Measurements from ENCODE around the gene HMCN1.
"Not testable (repeated sequence)": the region's sequence is repeated elsewhere in the genome, so short reads cannot be mapped to it uniquely, and the experiment has no call there.

The HMCN1 gene

DNA sequence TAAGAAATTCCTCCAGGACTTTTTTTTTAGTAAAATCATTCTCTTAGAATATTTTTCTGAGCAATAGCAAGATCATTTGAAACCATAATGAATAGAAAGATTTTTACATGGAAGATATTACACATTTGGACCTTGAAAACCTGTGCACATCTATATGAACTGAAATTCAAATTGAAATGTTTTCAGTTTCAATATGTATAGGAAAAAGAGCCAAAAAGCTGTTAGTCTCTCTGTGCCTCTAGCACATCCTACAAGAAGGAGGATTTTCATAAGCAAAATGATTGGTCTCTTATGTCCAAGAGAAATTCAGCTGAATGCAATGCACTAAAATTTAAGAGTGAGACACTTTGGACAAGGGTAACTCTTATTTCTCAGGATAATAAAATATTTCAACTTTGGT is 8.2 kb downstream of the HMCN1 start:
- no peak for FAIRE-seq

- no peak for FAIRE-seq
Measured at GRCh38 chr1:185745165-185745564, 11.0 kb downstream of the HMCN1 start.

GRCh38 chr1:185759061-185759460 is 24.9 kb downstream of the HMCN1 start:
- no peak for FAIRE-seq

- no peak for FAIRE-seq
Measured at GRCh38 chr1:185761841-185762240, 27.6 kb downstream of the HMCN1 start.

DNA sequence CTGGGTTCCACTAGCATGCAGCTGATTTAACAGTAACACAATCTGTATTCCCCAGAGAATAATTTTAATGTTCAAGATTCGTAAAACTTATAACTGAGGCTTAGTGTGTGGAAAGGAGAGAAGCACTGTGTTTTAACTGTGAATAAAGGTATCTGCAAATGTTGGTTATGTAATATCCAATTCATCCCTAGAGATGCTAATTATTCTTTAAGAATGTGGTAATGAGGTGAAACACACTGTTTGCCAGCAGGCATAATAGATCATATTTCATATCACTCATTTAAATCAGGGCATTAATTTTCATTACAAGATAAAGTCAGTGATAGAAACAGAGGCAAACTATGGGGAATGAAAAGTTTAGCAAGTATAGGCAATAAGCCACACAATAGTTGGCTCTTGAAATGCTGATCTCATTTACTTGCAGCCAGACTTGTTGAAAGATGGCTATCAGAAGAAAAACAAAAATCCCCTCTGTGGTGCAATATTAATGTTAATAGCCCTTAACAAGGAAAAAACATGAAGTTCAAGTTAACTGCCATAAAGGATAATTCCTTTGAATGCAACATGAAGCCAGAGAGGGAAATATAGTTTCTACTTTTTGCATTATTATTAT is 33.4 kb downstream of the HMCN1 start:
- FAIRE-seq: no peak

GRCh38 chr1:185768371-185768770 is 34.2 kb downstream of the HMCN1 start:
- no peak for FAIRE-seq

DNA sequence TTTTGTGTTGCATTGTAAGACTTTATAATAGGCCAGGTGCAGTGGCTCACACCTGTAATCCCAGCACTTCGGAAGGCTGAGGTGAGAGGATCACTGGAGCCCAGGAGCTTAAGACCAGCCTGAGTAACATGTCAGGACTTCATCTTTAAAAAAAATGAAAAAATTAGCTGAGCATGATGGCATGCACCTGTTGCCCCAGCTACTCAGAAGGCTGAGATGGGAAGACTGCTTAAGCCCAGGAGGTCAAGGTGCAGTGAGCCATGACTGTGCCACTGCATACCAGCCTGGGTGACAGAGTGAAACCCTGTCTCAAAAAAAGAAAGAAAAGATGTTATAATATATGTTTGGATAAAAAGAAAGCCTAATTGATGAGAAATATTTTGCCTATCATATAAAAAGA is 34.9 kb downstream of the HMCN1 start:
- FAIRE-seq: no peak

DNA sequence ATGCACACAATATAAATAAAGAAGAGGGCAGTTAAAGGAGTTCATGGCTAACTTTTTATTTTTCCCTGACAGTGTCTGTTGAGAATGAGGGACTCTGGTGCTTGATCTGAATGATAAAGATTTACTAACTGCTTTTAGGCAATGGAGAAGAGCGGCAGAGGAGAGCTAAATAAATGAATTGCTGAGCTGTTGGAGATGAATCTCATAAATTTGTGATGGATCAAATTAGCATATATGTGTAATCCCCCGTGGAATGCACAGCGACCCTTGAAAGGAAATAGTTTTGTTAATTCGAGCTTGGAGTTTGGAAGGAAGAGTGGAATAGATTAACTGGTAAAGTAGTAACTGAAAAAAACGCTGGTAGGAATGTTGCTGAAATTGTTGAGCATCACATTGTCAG is 40.2 kb downstream of the HMCN1 start:
- no peak for FAIRE-seq

DNA sequence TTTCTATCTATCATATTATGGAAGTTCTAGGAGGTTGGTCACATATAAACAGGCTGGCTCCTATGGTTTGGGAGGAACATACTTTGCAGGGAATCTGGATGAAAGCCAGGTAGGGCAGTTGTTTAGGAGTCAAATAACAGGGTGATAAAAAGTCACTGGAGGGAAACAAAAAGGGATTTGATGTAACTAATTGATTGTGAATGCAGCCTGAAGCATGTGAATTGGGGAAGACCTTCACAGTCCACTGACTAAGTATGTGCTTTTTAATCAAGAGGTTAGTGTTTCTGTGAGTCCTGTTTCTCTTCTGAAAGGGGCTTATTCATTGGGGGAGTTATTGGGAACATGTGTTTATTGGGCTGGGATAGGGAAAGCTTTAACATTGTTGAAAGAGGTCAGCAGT is 41.3 kb downstream of the HMCN1 start:
- FAIRE-seq: no peak

- FAIRE-seq: no peak
Measured at GRCh38 chr1:185776522-185776921, 42.3 kb downstream of the HMCN1 start.

- not testable (repeated sequence) for FAIRE-seq
Measured at GRCh38 chr1:185783860-185784259, 49.7 kb downstream of the HMCN1 start.

DNA sequence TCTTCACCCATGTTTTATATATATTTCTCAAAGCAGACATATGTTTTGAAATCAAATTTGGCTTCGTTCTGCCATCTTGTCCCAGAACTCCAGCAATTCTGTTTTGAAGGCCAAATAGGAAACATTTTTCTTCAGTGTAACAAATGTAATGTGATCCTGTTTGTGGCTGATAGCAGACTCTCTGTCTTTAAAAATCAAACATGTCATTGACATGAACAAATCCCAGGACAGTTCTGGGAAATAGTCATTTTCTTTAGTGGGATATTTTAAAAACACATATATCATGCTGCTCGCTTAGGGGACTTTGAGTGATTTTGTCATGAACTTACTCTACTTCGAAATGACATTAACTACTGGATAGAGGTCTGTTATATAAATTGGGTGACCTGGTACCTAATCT is 51.4 kb downstream of the HMCN1 start:
- no peak for FAIRE-seq

DNA sequence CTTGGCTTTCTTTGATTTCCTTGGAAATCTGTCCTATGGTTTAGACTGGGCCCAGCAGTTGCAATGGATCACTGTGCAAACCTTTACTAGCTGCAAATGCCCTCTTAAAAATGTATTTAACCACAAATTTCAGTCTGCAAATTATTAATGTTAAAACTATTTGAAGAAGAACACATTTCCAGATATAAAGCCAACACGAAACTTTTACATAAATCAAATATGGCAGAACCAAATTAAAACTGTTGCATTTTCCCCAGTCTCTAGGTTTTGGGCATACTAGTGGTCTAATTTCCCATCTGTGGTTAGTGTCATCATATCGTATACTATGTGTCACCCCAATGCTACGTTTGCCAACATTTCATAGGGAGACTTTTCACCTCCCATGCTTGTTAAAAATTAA is 52.3 kb downstream of the HMCN1 start:
- FAIRE-seq: no peak

DNA sequence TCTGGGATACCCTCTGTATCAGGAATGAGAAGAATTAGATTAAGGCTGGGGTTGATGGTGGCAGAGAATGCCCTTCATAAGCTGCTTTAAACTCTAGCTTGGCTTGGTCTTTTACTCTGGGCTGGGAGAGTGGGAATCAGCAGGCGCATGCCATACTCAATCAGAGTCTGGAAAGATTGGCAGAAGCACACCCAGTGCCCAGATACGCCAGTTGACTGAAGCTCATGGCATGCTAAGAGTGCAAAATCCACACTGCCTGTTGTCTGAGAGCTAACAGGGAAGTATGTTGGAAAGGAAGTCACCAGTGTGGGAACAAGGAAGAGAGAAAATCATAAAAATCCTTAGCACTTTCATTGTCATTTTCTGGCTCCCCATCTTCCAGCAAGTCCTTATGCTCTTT is 53.0 kb downstream of the HMCN1 start:
- no peak for FAIRE-seq

DNA sequence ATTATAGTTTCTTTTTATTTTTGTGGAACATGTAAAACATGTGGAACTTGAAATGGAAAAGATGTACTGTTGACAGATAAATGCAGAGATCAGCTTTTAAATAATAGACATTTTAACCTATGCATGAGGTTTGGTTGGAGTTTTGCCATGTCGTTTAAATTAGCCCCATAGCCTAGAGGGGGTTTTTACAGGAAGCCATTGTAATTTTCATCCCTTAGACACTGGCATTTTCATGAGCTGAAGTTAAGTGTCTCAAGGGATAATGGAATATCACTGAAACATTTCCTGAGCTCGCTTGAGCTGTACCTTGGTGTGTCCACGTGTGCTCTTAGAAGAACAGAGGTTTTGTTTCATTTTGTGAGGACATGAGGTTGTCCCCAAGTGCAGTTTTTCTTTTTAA is 54.2 kb downstream of the HMCN1 start:
- no peak for FAIRE-seq

DNA sequence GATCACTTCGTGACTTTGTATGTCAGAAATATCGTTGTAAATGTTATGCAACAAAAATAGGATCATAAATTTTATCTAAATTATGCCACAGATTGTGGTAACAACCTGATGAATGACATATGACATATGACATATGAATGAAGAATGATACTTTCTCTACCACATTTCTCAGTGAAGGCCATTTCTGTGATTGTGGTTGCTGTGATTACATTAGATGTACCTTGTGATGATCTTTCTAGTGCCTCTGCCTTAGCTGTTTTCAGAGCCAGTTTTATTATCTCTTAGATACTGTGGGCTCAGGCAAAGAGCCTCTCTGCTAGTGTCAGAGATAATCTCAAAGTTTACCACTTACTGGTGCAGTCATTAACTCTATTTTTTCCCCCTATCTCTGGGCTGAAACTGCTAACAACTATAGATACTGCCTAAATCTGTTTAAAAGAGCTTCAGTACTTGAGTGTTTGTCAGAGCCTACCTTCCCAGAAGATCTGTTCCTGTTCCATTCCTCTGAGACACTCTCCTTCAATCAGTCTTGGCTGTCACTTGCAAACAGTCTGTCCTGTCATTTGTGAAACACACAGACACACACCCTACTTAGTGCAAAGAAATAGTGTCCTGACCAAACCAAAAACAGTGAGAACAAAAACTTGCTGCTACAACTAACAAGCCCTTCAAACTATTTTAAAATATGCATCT is 55.5 kb downstream of the HMCN1 start:
- FAIRE-seq: no peak

DNA sequence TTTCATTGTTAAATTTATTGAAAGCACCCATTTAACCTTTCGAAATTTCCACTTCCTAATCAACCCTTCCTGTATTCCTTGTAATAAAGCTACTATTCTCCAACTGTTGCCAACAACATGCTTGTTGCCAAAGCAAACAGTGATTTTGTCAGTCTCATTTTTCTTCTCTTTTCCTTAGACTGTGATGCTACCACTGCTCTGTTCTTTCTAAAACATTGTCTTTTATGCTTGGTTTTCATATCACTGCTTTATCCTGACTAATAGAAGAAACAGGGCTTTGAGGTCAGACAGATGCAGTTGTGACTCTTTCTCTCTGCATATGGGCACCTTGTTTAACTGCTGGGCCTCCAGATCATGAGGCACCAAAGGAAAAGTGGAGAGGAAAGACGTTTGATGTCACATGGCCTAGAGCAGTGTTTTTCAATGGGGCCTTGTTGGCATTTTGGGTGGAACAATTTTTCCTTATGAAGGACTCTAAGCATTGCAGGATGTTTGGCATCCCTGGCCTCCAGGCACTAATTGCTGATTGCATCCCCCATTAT is 56.1 kb downstream of the HMCN1 start:
- no peak for FAIRE-seq

- FAIRE-seq: no peak
Measured at GRCh38 chr1:185792040-185792439, 57.8 kb downstream of the HMCN1 start.

DNA sequence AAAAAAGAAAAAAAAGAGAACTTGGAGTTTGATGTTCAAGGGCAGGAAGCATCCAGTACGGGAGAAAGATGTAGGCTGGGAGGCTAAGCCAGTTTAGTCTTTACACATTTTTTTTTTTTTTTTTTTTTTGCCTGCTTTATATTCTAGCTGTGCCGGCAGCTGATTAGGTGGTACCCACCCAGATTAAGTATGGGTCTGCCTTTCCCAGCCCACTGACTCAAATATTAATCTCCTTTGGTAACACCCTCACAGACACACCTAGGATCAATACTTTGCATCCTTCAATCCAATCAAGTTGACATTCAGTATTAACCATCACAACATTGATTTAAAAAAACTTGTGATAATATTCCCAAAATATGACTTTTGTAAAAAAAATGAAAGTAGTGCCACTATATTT is 60.3 kb downstream of the HMCN1 start:
- FAIRE-seq: not testable (repeated sequence)

- FAIRE-seq: no peak
Measured at GRCh38 chr1:185795181-185795580, 61.0 kb downstream of the HMCN1 start.

DNA sequence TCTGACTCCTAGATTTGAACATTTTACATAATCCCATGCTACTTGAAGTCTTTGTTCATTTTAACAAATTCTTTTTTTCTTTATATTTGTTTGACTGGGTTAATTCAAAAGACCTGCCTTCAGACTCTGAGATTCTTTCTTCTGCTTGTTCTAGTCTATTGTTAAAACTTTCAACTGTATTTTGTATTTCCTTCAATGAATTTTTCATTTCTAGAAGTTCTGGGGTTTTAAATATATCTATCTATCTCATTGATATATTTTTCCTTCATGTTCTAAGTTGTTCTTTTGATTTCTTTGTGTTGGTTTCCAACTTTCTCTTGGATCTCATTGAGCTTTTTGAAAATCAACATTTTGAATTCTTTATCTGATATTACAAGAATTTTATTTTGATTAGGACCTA is 64.3 kb downstream of the HMCN1 start:
- FAIRE-seq: peak; percentile 46

GRCh38 chr1:185803241-185803640 is 69.0 kb downstream of the HMCN1 start:
- peak; percentile 59 for FAIRE-seq

DNA sequence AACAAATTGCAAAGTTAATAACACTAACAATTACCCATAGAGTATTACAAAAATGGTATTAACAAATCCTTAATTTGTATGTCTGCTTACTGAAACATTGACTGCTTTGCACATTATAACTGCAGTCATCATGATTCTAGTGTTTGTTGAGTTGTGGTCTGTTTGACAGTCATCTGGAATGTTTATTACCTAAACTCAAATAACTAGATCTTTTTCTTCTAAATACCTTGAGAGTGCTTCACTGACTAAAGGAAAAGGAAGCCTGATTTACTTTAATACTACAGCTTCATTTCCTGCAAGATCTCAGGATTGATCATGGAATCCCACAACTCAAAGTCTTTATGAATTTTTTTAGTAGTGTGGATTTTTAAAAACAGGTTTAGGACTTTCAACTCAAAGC is 70.0 kb downstream of the HMCN1 start:
- FAIRE-seq: no peak

DNA sequence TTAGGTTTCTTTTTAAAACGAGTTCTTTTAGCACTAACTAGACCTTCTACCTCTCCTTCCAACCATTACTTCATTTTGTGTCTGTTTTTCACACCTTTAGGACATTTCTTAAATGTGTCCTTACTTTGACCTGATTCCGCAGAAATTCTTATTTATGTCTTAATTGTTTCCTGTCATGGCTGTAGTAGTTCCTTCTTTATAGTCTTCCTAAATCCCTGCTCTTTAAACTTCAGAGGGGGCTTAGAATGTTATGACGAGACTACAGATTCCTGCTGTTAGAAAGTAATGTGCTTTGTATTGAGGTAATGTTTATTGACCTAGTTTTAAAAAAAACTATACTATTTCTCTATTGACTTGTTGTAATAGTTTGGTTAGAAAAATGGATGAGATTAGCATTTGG is 70.4 kb downstream of the HMCN1 start:
- no peak for FAIRE-seq

DNA sequence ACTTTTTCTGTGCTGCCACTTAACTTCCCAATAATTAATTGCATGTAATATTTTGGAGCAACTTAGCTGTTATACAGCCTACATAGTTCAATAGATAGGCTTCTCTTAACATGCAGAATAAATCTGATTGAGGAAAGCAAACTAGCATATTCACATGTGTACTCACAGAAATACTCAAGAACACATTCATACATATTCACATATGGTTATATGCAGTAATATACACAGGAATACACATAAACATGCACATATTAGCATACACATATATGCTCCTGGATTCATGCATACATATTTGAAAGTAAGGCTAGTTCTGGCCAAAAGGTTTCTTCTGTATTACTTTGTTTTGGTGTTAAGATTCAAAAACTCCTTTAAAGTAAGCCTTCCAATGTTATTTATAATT is 73.1 kb downstream of the HMCN1 start:
- FAIRE-seq: no peak

All from TTC549 (cell line).